Gastroesophageal sphincter (tissue), 3 donors: ENCODE data around the gene MTA3.

Experiments used
- CTCF ChIP-seq, 4 experiments: fragments of 200-600 bp in 2 of 4; fragments of 450-650 bp in 2 of 4; sonication (generic) in 1 of 4; IDR thresholded peaks; one replicate each; pipeline ENCODE4 v1.5.1; 2017 to 2019; ENCODE audit warnings: antibody characterized with exemption in 4 of 4, mild to moderate bottlenecking in 2 of 4, moderate library complexity in 2 of 4
- EP300 ChIP-seq: sonication (generic); formaldehyde crosslinking; IDR thresholded peaks from one replicate; pipeline ENCODE4 v1.6.1; 2017; ENCODE audit warnings: antibody characterized with exemption, mild to moderate bottlenecking

- TF ChIP-seq CTCF (IDR thresholded peaks at IDR 0.05) (no peak), EP300 (no peak)
Measured at GRCh38 chr2:42696987-42697386, 128.6 kb downstream of the MTA3 start.
